Femur (tissue), 1 donor: ENCODE data around the gene RAB35.

Experiments used
- DNase-seq: peaks from one replicate; pipeline ENCODE4 v3.0.0-alpha.2; 2017

RAB35 gene

DNA sequence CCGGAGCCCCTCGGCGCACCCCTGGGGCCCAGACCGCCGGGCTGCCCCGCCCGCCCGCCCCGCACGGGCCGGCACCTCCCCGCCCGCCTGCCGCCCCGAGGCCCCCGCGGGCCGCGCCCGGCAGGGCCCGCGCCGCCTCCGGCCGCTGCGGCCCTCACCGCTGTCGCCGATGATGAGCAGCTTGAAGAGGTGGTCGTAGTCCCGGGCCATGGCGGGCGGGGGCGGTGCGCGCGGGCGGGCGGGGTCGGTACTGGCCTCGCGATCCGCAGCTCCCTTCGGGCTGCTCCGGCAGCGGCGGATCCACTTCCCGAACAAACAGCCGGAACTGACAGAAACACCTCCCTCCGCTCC lies at the start of gene RAB35:
TSS of gene RAB35 (minus strand) at position 313 of the 351 bp plus-strand sequence. CDS start at position 210, 103 bp downstream.
- no peak for DNase-seq

DNA sequence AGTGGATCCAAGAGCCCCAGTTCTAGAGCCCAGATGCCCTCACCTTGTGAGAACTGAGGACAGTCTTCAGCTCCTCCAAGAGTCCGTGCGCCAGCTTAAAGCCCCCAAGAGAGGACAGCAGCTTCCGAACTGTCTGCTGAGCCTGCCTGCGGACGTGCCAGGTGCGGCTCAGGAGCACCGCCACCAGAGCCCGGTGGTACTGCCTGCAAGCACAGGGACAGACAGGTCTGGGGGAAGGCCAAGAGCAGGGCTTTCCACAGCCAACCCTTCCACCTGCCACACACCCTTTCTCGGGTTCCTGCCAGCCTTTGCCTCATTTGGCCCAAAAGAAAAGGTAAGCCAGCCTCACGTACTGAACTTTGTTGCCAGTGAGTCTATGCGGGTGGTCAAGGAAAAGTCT lies 47.7 kb upstream of the RAB35 start:
- DNase-seq = no peak

DNA sequence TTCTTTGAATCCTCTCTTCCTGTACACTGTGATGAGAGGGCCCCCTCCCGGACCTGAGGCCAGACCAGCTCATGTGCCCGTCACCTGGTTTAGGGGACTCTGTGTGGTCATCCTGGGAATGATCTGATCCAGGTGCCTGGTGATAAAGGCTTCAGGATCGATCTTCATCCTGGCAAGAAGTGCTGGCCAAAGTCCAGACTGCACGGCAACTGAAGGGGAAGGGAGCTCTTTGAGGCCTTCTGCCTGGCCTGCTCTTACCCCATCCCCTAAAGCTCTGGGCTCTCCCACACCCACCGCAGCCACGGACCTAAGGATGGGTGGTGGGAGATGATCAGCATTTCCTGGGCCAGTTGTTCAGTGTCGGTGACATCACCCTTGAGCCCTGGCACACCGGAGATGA lies 46.2 kb upstream of the RAB35 start:
- DNase-seq = no peak

DNA sequence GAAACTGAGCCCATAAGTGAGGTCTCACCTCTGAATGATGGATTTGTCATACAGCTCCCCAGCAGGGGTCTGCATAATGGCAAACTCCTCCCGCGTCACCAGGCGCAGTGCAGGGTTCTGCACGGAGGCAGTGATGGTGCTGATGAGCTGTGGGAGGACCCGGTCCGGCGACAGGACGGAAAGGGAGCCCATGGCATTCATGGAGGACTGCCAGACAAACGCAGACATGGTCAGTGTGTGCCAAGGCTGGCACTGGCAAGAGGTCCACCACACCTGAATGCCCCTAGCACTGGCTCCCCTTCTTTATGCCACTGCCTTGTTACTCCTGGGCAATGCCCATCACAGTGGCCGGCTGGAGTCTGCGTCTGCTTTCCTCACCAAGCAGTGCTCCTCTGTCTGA lies 45.3 kb upstream of the RAB35 start:
- no peak for DNase-seq

DNA sequence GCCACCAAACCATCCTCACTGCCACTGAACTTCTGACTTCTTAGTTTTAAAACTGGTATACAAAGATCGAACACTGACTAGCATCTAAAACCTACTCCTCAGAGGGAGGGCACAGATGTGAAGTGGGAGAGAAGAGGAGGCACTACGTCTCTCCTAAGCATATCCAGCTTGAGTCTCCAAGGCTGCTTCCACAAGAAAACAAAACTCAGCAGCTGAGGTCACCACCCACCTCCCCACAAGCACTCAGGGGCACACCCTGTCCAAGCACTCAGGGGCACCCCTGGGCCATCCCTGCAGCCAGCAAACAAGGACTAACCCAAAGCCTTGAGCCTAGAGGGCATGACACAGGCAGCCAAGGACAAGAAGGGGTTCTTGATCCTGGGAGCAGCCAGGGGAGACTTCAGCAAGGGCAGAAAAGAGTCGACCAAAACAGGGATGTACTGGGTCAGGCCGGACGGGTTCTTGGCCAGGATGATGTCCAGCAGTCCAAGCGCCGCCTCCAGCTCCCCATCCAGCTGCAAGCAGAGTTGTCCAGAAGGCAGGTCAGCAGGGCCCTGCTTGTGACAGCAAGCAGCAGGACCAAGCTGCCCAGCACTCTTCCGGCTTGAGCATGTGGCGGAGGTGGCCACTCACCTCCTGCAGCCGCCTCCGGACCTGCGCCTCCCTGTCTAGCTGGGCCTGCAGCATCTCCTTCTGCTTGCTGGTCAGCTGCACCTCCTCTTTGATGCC lies 43.1 kb upstream of the RAB35 start:
- DNase-seq = no peak

DNA sequence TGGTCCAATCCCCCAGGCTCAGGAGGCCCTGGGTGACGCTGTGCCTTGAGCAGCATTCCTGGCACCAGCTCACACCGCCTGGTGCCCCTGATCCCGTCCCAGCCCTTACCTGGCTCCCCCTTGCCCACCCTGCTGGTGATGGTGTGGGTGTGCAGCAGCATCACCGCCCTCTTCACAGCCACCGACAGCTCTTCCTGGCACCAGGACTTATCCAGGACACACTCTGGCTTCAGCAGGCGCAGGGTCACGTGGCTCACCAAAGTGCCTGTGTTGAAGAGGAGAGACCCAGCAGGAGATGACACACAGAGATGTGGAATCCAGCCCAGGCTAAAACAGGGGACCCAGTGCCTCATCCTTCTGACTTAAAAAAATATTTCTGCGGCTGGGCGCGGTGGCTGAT lies 41.8 kb upstream of the RAB35 start:
- no peak for DNase-seq

DNA sequence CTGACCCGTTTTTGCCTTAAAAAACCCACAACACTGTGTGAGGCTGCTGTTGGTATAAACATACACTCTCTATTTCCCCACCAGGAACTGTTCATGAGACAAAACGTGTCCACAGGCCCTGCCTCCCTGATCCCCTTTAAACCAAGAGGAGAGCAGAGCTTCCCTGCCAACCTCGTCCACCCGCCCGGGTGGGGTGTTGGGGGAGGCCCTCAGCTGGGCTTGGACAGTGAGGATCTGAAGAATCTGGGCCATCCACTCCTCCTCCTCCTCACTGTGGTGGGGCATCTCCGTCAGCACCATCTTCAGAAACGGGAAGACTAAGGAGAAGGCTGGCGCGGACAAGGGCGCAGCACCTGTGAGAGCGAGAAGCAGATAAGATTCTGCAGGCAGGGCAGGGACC lies 41.1 kb upstream of the RAB35 start:
- no peak for DNase-seq

DNA sequence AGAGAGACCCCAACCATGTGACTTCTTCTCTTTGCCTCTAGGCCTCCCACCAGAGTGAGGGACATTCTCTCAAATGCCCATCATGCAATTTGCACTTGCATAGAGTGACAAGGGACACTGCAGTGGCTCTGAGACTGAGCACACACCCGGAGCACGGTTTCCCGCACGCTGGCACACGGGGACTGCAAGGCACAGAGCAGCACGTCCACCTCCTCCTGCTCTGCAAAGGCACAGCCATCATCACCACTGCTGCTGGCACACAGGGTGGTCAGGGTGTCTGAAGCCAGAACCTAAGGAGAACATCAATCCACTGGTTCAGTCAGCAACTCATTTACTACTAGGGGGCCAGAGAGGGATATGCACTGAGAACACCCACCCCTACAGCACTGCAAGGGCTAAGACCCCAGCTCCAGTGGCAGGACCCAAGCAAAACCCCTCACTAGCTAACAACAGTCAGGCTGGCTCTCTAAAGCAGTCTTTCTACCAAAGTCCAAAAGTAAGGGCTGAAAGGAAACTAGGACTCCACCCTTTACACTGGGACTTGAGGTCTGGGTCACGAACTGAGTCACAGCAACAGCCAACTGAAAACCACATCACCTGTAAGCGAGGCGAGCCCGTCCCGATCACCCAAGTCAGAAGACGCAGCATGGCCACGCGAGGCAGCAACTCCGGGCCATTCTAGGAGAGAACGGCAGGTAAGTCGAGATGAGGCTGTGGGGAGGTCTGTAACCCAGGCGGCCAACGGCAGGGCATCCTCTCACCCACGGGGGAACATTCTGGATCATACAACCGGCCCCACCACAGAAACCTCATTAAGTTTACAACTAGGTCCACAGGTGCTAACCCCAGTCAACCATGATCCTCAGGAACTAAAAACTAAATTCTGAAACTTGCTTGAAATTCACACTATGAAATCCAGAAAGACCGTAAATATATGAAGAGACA lies 40.0 kb upstream of the RAB35 start:
- DNase-seq = no peak

DNA sequence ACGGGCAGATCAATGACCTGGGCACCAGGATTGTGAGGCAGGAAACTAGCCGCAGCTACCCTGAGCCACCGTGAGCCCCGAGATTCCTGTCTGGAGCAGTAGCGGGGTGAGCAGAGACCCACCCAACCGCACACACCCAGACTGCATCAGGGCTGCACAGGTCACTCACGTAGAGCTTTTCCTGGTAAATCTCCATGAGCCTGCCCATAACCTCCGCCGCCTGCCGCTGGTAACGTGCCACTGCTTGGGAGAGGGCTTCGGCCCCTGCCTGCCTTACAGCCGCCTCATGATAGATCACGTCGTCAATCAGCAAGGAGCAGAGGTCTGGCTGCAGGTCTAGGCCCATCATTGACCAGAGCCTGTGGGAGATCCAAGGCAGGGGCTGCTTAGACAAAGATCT lies 38.5 kb upstream of the RAB35 start:
- no peak for DNase-seq

DNA sequence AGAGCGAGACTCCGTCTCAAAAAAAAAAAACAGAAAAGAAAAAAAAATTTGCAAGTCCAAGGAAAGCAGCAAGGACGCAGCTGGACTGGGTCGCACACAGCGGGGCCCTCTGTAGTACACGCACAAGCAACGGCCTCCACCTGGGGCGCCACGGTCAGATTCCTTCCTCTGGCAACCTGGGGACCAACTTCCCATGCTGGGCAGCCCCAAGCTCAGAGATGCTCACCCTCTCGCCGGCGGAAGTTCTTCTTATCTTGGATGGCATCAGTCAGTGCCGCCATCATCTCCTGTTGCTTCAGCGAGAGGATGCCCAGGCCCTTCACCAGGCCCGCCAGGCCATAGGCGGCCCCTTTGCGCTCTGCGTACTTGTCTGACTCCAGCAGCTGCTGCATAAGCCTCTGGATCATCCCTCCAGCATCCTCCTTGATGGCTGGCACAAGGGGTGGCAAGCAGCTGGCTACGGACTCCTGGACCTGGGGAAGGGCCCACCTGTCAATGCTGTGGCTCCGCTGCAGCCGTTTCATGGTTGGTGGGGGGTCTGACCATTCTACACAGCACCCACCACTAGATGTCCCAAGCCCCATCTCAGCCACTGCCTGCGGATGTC lies 34.5 kb upstream of the RAB35 start:
- DNase-seq = no peak

DNA sequence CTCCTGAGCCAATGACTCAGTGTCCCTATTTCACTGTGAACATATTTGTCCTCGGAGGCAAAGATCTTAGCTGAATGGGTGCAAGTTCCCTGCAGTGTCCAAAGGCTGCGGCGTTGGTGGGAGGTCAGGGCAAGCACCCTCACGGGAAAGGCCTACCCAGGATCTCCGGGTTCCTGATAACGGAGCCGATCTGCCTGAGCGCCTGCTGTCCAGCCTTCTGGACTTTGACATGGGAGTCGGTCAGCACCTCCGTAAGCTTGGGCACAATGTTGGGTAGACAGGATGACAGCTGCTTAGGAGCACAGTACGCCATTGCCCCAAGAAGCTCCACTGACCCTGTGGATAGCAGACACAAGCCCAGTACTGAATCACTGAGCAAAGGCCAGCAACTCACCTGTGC lies 31.5 kb upstream of the RAB35 start:
- no peak for DNase-seq

DNA sequence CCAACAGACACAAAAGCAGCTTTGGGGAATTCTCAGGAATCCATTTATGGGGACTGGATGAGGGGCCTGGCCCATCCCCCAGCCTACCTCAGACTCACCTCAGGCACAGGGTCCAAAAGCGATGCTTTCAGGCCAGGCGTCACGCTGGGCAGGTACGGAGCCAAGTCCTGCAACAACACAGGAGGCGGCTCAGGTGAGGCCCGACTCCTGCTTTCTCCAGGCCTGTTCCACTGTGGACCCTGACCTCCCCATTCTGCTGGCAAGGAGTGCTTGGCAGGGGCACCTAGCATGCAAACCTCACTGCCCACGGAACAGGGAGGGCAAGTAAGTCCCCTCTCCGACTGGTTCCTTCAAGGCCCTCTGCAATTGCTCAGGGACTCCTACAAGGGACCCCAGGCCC lies 28.6 kb upstream of the RAB35 start:
- DNase-seq = no peak

DNA sequence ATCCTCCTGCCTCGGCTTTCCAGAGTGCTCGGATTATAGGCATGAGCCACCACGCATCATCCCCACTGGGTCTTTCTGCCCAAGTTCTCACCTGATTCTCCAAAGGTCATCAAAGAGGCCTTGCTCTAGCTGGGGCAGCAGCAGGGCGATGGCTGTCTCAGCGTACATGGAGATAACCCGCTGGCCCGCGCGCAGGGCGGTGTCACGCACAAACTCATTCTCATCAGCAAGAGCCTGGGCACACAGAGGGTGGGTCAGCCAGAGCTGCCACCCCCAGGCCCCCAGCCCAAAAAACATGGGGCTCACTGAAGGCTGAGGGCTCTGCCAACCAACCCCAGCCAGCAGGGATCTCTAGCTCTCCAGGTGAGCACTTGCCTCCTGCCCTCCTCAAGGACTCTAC lies 27.7 kb upstream of the RAB35 start:
- no peak for DNase-seq

DNA sequence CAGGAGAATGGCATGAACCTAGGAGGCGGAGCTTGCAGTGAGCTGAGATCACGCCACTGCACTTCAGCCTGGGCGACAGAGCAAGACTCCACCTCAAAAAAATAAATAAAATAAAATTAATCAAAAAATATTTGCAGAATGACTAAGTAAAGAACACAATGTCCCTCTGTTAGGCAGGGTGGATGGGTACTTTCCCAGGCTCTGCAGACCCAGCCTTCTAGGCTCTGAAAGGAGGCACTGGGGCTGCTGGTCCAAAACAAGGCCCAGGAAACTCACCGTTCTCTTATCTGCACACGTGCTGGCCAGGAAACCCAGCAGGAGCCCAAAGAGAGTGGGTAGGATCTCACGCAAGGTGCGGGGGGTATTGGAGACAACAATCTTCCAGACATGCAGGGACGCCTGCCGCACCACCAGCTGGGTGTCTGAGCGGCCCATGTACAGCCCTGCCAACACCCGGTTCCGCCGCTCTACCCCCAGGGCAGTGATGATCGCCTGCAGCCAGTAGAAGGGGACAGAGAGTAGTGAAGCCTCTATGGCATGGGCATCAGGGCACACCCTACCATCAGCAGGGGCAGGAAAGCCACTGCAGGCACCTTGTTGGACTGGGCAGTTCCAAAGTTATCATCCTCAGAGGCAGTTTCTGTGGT lies 25.8 kb upstream of the RAB35 start:
- DNase-seq = no peak

DNA sequence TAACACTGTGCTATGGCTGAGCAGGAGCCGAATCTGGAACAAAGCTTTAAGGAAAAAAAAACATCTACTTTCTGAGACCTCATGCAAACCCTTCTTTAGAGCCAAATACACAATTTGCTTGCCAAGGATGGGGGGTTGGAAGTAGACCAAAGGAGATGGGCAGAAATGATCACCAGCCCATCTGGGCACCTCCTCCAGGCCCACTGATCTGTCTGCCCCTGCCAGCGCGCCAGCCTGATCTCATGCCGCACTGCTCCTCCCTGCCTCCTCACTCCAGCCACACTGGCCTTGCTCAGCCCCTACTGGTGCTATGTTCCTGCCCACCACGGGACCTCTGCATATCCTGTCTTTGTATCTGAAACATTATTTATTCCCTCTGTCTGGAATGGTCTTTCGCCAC lies 24.8 kb upstream of the RAB35 start:
- DNase-seq = no peak

DNA sequence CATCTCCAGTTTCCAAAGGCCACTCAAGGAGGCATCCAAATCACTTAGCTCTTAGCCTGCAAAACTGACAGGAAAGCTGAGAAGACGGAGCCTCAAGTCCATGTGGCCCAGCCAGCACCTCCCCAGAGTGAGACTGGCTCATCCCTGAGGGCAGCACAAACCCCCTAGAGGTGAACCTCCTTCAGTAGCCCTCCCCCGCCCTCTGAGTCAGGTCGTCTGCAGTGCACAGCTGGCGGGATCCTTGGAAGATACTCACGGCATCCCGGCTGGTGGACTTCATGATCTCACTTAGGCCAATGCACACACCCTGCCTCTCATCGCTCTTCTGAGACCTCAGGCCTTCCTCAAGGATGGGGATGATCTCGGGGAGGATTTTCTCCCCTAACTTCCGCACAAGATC lies 24.1 kb upstream of the RAB35 start:
- DNase-seq = no peak

DNA sequence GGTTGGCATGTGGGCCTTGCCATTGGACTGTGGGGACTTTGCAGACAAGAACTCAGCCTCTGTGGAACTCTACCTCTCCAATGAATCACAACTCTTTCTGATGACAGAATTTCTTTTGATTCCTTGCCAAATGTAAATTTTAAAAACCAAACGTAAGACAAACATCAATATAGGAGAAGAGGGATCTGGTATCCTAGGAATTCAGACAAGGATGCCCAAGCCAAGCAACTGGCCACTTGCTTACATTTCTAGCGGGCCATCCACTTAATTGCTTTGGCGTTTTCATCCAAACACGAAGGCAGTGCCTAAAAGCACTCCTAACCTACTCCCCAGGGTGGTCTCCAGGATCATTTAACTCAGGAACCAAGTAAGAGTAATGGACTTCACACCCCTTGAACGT lies 23.4 kb upstream of the RAB35 start:
- DNase-seq = no peak

DNA sequence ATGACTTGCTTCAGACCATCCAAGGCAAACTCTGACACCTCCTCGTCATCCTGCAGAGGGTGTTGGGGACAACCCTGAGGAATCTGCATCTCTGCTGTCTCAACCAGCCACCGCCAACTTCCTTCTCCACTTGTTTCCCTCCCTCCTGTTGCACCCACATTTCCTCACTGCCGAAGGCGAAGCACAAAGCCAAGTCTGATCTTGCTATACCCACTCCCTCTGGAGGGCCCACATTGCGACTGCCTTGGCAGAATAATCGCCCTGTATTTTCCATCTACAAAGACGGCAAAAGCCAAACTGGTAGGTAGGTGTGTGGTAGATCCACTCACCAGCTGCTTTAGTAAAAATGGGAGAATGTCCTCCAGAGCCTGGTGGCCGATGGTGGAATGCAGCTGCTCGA lies 21.8 kb upstream of the RAB35 start:
- DNase-seq = no peak

DNA sequence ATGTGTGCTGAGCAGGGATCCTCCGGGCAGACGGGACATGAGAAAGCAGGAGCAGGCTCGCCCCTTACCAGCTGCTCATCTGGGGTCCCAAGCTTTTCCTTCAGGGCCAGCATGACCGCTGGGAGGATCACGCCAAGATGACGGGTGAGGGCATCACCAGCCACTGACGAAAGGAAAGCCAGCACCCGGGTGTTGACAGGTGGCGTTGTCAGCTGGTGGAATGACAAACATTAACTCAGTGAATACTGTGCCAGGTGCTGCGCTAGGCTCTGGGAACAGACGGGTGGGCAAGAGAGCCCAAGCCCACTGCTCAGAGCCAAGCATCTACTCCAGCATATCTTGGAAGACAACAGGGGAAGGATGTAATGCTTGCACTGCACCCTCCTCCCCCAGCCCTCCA lies 21.3 kb upstream of the RAB35 start:
- DNase-seq = no peak

DNA sequence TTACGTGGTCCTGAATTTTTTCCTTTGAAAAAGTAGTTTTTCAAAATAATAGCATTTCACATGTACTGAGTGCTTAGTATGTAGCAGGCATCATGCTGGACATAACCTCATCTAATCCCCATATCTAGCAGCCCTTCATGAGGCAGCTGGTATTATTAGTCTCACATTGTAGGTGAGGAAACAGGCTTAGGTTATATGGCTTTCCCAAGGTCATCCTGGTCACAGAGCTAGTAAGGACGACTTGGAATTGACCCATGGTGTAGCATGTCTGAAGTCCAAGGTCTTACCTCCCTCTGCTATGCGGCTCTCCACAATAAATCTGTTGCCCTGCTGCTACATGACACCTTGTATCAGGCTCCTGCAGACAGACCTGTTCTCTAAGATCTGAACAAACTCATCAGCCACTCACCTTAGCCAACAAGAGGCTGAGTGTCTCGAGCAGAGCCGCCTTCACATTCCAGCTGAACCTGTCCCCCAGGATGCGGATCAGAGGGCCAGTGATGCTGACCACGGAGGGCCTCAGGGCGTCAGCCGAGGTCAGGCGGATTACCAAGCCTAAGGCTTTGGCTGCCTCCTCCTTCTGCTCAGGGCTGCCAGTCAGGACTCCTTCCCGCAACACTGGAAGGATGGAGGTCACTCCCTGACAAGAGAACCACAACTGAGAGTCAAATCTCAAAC lies 19.7 kb upstream of the RAB35 start:
- DNase-seq = no peak

DNA sequence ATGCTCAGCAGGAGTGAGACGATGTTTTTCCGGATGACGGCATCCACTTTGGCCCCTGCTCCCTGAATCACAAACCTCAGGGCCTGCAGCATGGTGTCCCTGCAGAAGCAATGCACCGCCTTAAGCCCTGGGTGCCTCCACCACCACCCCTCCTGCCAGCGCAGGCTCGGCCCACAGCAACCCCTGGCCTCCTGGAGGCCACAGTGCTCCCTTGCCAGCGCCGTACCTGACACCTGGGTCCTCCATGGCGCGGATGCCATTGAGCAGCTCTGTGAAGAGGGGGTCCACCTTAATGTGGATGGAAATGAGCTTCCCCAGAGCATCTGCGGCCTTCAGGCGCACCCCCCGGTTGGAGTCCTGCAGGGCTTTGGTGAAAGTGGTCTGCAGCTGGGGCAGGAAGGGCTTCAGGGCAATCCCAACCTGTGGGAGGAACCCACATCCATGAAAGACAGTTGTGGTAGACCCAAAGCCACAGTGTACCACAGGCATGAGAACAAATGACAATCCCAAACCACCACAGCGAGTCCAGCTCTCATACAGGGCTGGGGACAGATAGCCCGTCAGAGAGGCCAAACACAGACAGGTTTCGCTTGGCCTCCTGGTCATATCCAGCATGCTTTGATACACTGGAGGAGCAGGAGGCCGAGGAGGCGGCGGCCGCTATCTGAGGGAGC lies 17.9 kb upstream of the RAB35 start:
- DNase-seq = no peak

DNA sequence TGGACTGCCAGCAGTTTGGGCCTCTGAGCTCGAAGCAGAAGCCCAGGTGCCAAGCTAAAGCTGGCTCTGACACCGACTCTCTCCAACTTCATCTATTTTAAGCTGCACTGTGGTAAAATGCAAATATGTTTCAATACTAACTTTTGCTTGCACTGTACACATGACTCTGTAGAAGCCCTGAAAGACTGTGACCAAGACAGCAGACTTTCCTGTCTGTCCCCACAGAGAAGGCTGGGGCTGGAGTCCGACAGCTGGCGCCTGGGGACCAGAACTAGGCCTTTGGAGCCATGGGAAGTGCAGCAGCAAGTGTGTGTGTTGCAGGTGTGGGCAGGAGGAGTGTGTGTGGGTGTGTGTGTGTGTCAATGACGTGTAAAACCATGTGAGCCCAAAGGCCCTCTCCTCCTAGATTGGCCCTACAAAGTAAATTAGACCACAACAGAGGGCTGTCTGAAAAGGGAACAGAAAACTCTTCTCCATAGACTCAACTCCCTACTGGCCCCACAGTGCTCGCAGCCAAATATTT lies 16.4 kb upstream of the RAB35 start:
- no peak for DNase-seq
